ENCODE data around the gene LRIT1.

The LRIT1 gene

DNA sequence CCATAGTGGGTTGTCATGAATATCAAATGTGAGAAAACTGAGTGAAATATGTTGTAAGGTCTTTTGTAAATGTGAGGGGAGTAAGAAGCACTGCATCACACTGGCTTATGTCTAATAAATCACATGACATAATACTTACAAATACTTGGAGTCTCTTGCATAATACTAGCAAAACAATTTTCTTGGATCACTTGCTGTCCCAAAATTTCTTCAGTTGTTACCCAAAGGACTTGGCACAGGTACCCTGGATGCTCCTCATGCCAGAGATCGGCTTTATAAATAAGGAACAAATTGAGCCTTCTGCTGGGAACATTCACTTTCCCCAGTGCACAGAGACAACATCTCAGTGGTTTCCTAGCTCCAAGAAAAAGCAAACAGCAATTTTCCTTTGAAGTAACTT, 11.0 kb downstream of the LRIT1 start:
- DNase-seq (ENCODE audit: extremely low read depth, low read depth): no peak
- no peak overlapping the region for H3K4me3 ChIP-seq (replicated peaks; ENCODE audit: low read depth, low read length)
- TF ChIP-seq, protein P1, sequence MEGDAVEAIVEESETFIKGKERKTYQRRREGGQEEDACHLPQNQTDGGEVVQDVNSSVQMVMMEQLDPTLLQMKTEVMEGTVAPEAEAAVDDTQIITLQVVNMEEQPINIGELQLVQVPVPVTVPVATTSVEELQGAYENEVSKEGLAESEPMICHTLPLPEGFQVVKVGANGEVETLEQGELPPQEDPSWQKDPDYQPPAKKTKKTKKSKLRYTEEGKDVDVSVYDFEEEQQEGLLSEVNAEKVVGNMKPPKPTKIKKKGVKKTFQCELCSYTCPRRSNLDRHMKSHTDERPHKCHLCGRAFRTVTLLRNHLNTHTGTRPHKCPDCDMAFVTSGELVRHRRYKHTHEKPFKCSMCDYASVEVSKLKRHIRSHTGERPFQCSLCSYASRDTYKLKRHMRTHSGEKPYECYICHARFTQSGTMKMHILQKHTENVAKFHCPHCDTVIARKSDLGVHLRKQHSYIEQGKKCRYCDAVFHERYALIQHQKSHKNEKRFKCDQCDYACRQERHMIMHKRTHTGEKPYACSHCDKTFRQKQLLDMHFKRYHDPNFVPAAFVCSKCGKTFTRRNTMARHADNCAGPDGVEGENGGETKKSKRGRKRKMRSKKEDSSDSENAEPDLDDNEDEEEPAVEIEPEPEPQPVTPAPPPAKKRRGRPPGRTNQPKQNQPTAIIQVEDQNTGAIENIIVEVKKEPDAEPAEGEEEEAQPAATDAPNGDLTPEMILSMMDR (IDR thresholded peaks at IDR 0.05; ENCODE audit: low read depth, low read length, missing control alignments): no peak

DNA sequence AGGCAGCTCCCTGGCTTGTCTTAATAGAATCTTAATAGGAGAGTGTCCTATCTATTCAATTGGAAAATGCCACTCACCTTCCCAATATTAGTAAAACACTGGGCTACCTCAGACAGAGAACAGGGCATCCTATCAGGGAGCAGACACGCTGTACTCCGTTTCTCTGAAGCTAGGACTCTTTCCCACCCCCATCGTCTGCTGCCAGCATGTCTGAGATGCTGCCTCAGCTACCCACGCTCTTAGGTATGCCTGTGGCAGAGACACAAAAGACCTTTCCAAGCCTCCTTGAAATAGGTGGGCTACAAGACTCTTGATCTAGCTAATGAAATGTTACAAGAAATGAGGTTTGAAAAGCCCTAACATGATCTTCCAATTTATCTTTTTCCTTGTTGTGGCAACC, 13.5 kb downstream of the LRIT1 start:
- TF ChIP-seq, protein P1 (IDR thresholded peaks at IDR 0.05; ENCODE audit: low read depth, low read length, missing control alignments): no peak
- DNase-seq (ENCODE audit: extremely low read depth, low read depth): no peak
- H3K4me3 ChIP-seq (replicated peaks; ENCODE audit: low read depth, low read length): no peak overlapping the region

GRCh38 chr10:84226616-84227015, 14.7 kb downstream of the LRIT1 start:
- no peak overlapping the region for H3K4me3 ChIP-seq (replicated peaks; ENCODE audit: low read depth, low read length)
- no peak for DNase-seq (ENCODE audit: extremely low read depth, low read depth)
- TF ChIP-seq, protein P1 (IDR thresholded peaks at IDR 0.05; ENCODE audit: low read depth, low read length, missing control alignments): no peak

GRCh38 chr10:84225427-84226173, 15.7 kb downstream of the LRIT1 start, which contains the start of gene LRIT2:
Gene LRIT2, minus strand, starts transcription at chr10:84225544. Its CDS starts 24 bp downstream, at chr10:84225520.
- no peak within 1 kb of the TSS for H3K4me3 ChIP-seq (replicated peaks; ENCODE audit: low read depth, low read length)
- TF ChIP-seq, protein P1 (IDR thresholded peaks at IDR 0.05; ENCODE audit: low read depth, low read length, missing control alignments): no peak
- no peak for DNase-seq (ENCODE audit: extremely low read depth, low read depth)

GRCh38 chr10:84224411-84225028, 16.8 kb downstream of the LRIT1 start:
- H3K4me3 ChIP-seq (replicated peaks; ENCODE audit: low read depth, low read length): no peak overlapping the region
- TF ChIP-seq, protein P1 (IDR thresholded peaks at IDR 0.05; ENCODE audit: low read depth, low read length, missing control alignments): no peak
- DNase-seq (ENCODE audit: extremely low read depth, low read depth): no peak

- DNase-seq (ENCODE audit: extremely low read depth, low read depth): no peak
- H3K4me3 ChIP-seq (replicated peaks; ENCODE audit: low read depth, low read length): no peak overlapping the region
- TF ChIP-seq, protein P1 (IDR thresholded peaks at IDR 0.05; ENCODE audit: low read depth, low read length, missing control alignments): no peak
Observed at GRCh38 chr10:84221916-84222315, 19.4 kb downstream of the LRIT1 start.
